ENCODE measurements around the gene CD52. TPM values are rescaled to one million over a fixed set of nuclear protein-coding genes. Genes with fewer than 3 reads are reported as not detected.

The CD52 gene
- total and polyA plus RNA-seq, 3 donors from 2014 or later: 3.0 to 23.8 TPM; not detected in 1

DNA sequence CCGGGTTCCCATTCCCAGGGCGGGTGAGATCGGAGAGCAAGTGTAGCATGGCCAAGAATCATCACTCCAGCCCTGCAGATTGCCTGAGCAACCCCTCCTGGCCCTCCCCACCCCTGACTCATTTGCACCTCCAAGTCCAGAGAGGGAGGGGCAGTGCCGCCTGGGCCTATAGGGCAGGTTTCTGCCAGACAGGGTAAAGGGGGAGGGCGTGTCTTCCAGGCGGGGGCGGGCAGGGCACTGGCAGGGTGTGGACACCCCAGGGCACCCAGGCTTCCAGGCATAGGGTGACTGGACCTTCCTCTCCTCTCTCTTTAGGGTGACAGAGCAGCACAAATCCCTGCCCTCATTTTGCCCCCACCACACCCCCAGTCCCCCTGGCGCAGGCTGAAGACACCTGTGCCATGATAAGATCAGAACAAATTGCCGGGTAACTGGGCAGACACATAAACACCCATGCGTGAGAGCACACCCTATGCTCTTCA, 39.4 kb downstream of the CD52 start:
- Histone ChIP-seq H3K36me3 (ENCODE audit: low read depth, missing control alignments) (no peaks in the 10 kb centered on the region), H3K27me3 (no peaks in the 10 kb centered on the region), H3K4me3 (no peak overlapping the region), H3K27ac (no peak overlapping the region), H3K9me3 (no peaks in the 10 kb centered on the region), H3K4me1 (no peaks in the 10 kb centered on the region)
- DNase-seq: no peak
- TF ChIP-seq, protein P1, sequence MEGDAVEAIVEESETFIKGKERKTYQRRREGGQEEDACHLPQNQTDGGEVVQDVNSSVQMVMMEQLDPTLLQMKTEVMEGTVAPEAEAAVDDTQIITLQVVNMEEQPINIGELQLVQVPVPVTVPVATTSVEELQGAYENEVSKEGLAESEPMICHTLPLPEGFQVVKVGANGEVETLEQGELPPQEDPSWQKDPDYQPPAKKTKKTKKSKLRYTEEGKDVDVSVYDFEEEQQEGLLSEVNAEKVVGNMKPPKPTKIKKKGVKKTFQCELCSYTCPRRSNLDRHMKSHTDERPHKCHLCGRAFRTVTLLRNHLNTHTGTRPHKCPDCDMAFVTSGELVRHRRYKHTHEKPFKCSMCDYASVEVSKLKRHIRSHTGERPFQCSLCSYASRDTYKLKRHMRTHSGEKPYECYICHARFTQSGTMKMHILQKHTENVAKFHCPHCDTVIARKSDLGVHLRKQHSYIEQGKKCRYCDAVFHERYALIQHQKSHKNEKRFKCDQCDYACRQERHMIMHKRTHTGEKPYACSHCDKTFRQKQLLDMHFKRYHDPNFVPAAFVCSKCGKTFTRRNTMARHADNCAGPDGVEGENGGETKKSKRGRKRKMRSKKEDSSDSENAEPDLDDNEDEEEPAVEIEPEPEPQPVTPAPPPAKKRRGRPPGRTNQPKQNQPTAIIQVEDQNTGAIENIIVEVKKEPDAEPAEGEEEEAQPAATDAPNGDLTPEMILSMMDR (IDR thresholded peaks at IDR 0.05): no peak
- no peak for TF ChIP-seq POLR2A (IDR thresholded peaks at IDR 0.05)
- intact Hi-C loops (cut with DNase I; ENCODE audit: low total_unique reads): no loop called here
- 65 to 74% methylated on average over 3 to 10 of the region's 10 CpGs for WGBS, 2 donors

- 54 to 57% methylated on average over 15 of the region's 15 CpGs for WGBS, 2 donors
- Histone ChIP-seq H3K4me1 (no peaks in the 10 kb centered on the region), H3K9me3 (no peaks in the 10 kb centered on the region), H3K4me3 (no peak overlapping the region), H3K27ac (no peak overlapping the region), H3K27me3 (no peaks in the 10 kb centered on the region), H3K36me3 (ENCODE audit: low read depth, missing control alignments) (no peaks in the 10 kb centered on the region)
- intact Hi-C loops (cut with DNase I; ENCODE audit: low total_unique reads): no loop called here
- TF ChIP-seq, protein P1 (IDR thresholded peaks at IDR 0.05): no peak
- no peak for TF ChIP-seq POLR2A (IDR thresholded peaks at IDR 0.05)
- DNase-seq: no peak
These were observed 40.9 kb downstream of the CD52 start for GRCh38 chr1:26358411-26359384.

- H3K4me3 ChIP-seq: peak overlapping the region; percentile 36
These were observed 42.4 kb downstream of the CD52 start for GRCh38 chr1:26359981-26360806.

DNA sequence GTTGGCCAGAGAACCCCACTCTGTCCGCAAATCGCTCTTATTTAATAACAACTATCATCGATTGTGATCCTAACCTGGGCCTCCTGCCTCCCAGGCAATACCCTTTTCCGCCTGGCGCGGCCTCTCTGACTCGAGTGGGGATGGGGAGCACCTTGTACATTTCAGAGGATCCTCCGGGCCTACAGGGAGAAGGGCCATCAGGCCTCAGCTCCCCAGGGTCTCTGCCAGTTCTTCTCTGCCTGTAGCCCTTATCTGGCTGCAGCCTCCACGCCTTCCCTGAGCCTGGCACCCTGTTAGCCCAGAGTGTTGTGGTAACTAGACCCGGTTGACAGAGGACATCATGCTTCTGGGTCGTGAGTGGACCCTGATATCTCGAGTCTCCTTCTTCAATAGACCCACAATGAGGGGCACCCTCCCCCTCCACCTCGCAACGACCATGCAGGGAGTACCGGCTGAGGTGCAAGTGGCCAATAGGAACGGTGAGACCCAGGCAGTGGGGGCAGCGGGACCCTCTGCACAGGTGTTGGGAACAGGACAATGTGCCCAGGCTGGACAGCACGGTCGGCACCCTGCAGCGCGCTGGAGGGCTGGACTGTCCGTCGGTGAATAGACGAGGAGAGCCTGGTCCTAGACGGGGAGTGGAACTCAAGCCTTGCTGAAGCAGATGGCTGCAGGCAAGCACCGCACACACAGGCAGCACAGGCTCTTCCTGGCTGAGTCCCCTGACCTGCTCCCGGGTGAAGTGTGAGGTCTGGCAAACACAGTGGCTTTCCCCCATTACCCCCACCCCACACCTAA, 43.2 kb downstream of the CD52 start:
- no peaks in the 10 kb centered on the region for H3K4me1 ChIP-seq
- no peak for TF ChIP-seq POLR2A (IDR thresholded peaks at IDR 0.05)
- H3K36me3 ChIP-seq (ENCODE audit: low read depth, missing control alignments): no peaks in the 10 kb centered on the region
- H3K27ac ChIP-seq: no peak overlapping the region
- WGBS, 2 donors: 23 to 53% methylated on average over 12 to 27 of the region's 27 CpGs
- no peak for DNase-seq
- no peaks in the 10 kb centered on the region for H3K9me3 ChIP-seq
- H3K27me3 ChIP-seq: no peaks in the 10 kb centered on the region
- intact Hi-C loops (cut with DNase I; ENCODE audit: low total_unique reads): no loop called here
- H3K4me3 ChIP-seq: no peak overlapping the region

More at GRCh38 chr1:26359981-26360806, 42.4 kb downstream of the CD52 start:
- intact Hi-C loops (cut with DNase I; ENCODE audit: low total_unique reads): no loop called here
- TF ChIP-seq, protein P1 (IDR thresholded peaks at IDR 0.05): no peak
- TF ChIP-seq POLR2A (IDR thresholded peaks at IDR 0.05): no peak
- no peaks in the 10 kb centered on the region for H3K4me1 ChIP-seq
- no peaks in the 10 kb centered on the region for H3K36me3 ChIP-seq (ENCODE audit: low read depth, missing control alignments)
- no peaks in the 10 kb centered on the region for H3K27me3 ChIP-seq
- 2 to 5% methylated on average over 29 to 64 of the region's 67 CpGs for WGBS, 2 donors
- no peaks in the 10 kb centered on the region for H3K9me3 ChIP-seq
- no peak overlapping the region for H3K27ac ChIP-seq
- peak; percentile 22 for DNase-seq

All from testis (tissue), 3 donors.